NCI-H1048 (cell line): Measurements from ENCODE around the gene PRKN.

Experiments used
- DNase-seq: peaks from one replicate; lab custom pipeline; 2025; lab: John Stamatoyannopoulos, UW

The PRKN gene

DNA sequence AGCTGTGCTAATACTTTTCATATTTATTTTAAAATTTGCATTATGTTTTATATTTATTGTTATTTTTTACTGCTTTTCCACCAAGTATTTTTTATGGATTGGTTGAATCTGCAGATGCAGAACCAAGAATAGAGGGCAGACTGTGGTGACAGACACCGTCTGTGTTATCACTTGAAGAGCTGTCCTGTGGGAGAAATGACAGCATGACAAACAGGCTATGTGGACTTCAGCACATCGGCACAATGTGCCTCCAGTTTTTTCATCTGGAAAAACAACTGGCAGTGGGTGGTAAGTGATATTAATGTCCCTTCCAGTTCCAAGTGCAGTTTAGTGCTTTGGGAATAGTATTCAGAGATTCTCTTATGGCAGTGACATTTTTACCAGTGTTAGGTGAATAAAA lies 492.9 kb downstream of the PRKN start:
- no peak for DNase-seq

DNA sequence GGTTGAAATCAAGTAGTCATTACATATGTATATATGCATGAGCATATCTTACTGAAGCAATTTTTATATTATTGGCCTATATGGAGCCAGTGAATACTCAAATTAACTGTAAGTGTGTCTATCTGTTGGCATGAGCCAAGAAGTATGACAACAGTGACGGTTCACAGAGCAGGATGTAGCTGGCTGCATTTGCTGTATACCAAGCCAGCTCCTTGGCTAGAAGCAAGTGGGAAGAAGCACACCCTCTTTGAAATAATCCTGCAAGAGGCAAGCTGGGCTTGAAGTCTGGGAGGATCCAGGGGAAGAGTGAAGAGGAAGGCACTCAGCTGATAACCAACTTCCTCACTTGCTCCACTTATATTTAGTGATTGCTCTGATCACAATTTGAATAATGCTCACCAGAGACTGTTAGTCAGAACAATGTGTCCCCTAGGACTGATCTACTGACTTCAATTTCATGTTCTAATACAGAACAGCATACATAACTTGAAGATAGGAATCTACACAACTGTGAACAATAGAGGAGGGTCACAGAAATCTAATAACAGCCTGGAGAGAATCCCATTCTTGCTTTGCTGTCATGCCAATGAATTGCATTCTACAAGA lies 497.3 kb downstream of the PRKN start:
- no peak for DNase-seq

- DNase-seq: no peak
Observed at GRCh38 chr6:162229093-162229492, 498.5 kb downstream of the PRKN start.

GRCh38 chr6:162226803-162227202 lies 500.8 kb downstream of the PRKN start:
- no peak for DNase-seq

GRCh38 chr6:162222521-162222920 lies 505.0 kb downstream of the PRKN start:
- DNase-seq: no peak

DNA sequence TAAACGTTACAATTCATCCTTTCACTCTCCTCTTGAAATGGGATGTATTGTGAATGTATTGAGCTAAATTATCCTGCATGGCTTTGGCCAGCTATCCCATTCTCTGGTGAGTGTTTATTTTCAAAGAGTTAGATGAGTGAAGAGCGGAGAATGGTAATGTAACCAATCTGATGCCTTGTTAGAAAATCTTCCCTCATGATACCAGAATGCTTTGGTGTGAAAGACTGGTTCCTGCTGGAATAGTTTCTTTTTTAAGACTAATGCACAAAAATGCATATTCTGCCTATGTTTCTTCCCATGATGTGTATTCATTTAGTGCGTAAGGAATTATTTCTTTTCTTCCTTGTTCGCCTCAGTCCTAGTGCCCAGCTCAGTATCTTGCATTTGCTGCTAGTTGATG lies 506.7 kb downstream of the PRKN start:
- DNase-seq: no peak

- no peak for DNase-seq
Observed at GRCh38 chr6:162219266-162219665, 508.3 kb downstream of the PRKN start.

DNA sequence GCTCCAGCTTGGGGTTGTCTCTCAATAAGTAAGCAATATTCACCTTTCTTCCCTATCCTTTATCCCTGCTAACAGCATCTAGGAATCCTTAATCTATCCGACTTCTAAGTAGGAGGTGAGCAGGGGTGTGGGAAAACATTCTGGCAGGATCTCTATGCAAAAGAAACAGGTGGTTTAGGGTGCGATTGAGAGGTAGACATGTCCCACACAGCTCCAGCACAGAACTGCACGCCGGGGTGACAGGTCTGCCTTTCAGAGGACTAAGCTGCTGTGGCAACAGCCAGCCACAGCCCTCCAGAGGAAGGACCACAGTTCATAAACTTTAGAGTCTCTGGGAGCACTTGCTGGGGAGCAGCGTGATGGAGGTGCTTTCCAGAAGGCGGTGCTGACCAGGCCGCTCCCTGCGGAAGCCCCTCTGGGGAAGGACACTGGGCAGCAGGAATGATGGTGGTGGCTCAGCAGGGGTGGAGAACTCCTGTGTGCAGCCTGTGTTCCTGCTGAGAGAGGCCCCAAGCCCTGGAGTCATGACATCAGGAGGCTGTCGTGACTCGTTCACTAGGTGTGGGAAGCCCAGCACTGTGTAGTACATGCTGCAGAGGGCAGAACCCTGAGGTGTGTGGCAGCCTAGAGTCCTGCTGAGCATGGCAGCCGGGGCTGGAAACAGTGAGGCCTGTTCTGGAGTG lies 509.6 kb downstream of the PRKN start:
- DNase-seq: no peak

DNA sequence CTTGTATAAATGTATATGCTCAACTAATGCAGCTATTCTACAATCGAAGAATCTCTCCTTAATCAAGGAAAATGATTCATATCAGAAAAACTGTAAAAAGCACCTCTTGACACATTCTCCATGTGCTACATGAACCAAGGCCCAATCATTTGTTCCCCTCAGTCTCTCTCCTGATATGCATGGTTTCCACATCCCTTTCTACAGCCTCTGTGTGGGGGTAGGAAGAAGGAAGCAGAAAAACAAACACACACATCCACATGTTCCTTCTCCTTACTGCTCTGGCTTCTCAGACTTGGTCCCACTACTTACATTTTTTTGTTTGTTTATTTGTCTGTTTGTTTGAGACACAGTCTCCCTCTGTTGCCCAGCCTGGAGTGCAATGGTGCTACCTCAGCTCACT lies 510.5 kb downstream of the PRKN start:
- no peak for DNase-seq

DNA sequence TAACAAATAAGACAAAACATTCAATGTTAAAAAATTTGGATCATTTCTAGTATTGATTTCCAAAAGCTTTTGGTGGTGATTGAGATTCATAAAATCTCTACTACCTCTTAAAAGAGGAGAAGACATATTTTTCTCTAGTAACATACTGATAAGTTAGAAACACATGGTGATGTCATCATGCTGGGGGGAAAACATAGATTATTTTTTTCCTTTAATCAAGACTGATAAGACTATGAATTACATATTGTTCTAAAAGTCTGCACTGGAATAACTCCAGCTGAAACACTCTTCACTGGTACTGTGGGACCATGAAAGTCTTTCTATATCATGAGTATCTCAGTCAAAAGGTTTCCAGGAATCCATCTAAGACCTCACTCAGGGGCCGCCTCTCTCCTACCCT lies 515.8 kb downstream of the PRKN start:
- DNase-seq: no peak

- DNase-seq: no peak
Observed at GRCh38 chr6:162211022-162211421, 516.5 kb downstream of the PRKN start.

DNA sequence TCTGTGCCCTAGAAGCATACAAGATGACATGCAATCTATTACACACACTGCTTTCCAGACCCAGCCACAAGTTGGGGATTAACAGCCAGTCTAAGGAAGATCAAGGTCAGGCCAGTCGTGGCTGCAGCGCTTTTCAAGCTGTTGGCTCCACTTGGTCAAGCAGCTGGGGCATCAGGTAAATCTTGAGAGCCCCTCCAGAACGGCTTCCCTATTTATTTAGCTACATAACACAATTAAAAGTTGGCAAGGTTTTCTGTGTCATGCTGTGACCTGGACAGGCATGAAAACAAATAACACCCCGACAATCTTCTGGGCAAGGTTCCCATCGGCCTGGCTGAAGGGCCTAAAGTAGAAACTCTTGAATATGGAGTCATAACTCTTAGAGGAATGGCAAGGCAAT lies 524.3 kb downstream of the PRKN start:
- DNase-seq: no peak

DNA sequence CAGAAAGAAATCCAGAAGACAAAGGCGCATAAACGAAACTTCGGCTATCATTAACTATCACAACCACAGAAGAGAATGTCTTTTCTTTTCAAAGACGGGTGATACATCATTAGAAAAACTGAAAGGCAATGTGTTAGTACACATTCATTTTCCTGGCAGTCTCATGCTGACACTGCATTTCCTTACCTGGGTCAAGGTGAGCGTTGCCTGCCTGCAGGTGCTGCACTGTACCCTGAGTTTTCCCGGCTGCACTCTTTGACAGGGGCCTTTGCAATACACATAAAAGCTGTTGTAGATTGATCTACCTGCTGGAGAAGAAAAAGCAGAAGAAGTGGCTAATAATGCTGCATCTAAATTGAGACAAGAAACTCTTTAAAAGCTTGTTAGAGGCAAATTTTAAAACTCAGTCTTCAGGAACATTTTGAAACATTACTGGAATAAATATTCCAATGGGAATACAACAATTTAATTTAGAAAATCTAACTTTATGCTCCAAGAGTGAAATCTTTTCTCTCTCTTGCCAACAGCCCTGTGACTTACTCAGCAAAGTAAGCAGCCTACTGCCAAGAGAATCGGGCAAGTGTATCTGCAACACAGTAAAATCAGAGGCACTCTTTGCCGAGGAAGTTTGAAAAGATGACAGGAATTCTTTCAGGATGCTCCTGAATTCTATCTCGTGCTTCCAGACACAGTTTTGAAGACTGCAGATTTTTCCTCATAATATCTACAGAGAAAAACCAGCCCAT lies 526.4 kb downstream of the PRKN start:
- DNase-seq: no peak

DNA sequence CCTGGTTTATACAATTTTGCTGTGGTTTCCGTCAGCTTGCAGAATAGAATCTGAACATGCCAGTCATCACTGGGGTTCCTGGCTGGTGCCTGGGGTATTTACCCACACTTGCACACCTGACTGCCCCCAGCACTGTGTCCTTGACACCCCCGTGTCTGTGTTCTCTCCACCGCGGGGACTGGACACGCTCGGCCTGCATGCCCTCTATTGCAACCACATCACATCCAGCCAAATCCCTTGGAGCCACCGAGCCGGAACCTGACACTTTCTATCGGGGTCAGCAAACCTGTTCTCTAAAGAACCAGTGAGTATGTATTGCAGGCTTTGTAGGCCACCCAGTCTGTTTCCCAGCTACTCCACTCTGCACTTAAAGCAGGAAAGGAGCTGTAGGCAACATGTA lies 527.5 kb downstream of the PRKN start:
- no peak for DNase-seq

GRCh38 chr6:162198925-162199324 lies 528.6 kb downstream of the PRKN start:
- DNase-seq: no peak

DNA sequence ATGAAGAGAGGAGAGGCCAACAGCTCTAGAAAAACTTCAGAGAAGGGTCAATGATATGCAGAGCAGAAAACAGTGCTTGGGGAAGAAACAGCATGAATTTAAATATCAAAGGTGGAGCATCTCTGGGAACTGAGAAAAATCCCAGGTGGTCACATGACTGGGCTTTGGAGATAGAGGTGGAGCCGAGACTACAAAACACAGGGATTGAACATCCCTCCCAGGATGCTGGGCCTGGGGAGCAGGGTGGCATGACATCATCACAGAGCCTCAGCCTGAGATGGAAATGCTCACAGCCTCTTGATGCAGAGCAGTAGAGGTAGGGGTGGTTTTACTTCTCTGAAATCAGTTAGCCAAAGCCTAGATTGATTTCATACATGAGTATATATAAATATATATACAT lies 529.5 kb downstream of the PRKN start:
- no peak for DNase-seq

DNA sequence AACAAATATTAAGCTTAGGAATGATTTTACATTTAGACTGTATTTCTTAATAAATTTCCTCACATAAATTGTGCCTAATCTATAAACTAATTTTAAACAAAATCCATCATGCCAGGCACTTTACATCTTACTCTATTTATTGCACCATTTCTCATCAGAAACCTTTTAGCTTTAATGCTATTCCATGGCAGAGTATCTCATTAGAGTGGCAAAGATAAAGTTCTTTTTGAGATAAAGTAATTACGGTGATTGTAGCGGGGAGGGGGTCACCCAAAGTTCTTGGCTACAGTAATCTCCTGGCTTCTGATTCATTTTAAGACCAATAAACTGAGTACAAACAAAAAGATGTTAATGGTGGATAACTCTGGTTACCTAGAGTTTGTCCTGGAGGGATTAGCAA lies 532.1 kb downstream of the PRKN start:
- no peak for DNase-seq

GRCh38 chr6:162190981-162191380 lies 536.6 kb downstream of the PRKN start:
- DNase-seq: no peak

- no peak for DNase-seq
Observed at GRCh38 chr6:162187168-162187935, 540.2 kb downstream of the PRKN start.

- DNase-seq: no peak
Observed at GRCh38 chr6:162184465-162184864, 543.1 kb downstream of the PRKN start.

GRCh38 chr6:162181741-162182401 lies 545.7 kb downstream of the PRKN start:
- no peak for DNase-seq

DNA sequence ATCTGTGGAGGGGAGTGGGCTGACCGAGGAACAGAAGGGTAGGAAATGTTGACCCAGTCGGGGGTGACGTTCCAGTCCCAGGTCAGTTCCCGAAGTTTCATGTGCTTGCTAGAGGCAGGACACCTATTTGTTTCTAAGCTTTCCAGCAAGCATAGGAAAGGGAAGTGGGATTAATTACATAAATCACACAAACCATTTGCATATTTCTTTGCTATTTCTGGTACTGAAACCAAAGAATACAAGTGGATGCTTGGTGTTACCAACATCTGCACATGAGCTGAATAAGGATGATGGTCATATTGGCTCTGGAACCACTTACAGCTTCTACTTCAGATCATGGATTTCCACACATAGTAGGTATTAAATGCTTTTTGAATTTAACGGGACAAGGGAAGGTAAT lies 546.5 kb downstream of the PRKN start:
- no peak for DNase-seq
